ENCODE results near the gene DNAI1.

DNA sequence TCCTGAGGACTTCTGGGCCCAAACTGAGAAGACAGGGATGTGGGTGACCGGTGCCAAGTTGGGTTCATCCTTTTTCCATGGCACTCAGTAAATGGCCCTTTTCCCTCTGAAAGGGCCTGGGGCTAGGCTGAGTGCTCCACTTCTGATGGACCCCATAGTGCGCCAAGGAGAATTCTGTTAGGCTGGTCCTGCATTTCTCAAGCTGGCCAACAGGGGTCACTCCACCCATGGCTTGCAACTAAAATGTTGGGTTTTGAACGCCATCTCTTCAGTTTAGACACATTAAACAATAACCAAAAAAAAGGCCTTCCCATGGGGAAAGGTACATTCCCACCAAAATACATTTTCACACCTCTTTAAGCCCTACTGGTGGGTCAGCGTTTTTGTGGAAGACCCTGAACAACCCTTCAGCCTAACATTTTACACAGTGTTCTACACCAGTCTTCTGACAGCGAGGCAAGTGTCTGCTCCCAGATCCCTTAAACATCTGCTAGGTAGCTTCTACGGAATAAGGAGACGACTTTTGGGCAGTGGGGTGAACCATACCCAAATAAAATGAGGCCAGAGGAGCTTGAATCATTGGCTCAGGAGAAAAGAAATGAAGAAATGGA, 103.6 kb downstream of the DNAI1 start:
- TF ChIP-seq, protein P1, sequence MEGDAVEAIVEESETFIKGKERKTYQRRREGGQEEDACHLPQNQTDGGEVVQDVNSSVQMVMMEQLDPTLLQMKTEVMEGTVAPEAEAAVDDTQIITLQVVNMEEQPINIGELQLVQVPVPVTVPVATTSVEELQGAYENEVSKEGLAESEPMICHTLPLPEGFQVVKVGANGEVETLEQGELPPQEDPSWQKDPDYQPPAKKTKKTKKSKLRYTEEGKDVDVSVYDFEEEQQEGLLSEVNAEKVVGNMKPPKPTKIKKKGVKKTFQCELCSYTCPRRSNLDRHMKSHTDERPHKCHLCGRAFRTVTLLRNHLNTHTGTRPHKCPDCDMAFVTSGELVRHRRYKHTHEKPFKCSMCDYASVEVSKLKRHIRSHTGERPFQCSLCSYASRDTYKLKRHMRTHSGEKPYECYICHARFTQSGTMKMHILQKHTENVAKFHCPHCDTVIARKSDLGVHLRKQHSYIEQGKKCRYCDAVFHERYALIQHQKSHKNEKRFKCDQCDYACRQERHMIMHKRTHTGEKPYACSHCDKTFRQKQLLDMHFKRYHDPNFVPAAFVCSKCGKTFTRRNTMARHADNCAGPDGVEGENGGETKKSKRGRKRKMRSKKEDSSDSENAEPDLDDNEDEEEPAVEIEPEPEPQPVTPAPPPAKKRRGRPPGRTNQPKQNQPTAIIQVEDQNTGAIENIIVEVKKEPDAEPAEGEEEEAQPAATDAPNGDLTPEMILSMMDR (IDR thresholded peaks at IDR 0.05; ENCODE audit: borderline replicate concordance, extremely low read depth, low read length, poor library complexity, severe bottlenecking) = peak; percentile 68
- TF ChIP-seq EZH2 (IDR thresholded peaks at IDR 0.05; ENCODE audit: borderline replicate concordance, low read depth, low read length, severe bottlenecking) = no peak

Measured in DND-41 (cell line).